Measurements from ENCODE around the gene GABARAP.

The GABARAP gene

DNA sequence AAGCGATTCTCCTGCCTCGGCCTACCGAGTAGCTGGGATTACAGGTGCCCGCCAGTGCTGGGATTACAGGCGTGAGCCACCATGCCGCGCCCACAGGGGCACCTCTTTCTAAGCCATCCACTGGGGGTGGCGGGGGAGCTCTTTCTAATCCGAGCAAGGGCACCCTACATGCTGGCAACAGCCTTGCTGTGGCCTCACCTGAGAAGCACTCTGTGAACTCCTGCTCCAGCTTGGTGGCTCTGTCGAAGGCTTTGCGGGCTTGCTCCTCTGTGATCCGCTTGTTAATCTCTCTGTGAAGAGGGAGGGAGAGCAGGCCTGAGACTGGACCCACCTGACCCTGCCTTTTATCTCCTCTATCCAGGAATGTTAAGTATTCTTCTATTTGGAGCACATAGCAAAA is 51.2 kb downstream of the GABARAP start:
- no peaks in the 10 kb centered on the region for H3K27me3 ChIP-seq (replicated peaks; ENCODE audit: control insufficient read depth, insufficient read depth, low read length, poor library complexity, severe bottlenecking)
- DNase-seq = no peak
- no peaks in the 10 kb centered on the region for H3K36me3 ChIP-seq (ENCODE audit: control insufficient read depth, insufficient read depth, low read length)

DNA sequence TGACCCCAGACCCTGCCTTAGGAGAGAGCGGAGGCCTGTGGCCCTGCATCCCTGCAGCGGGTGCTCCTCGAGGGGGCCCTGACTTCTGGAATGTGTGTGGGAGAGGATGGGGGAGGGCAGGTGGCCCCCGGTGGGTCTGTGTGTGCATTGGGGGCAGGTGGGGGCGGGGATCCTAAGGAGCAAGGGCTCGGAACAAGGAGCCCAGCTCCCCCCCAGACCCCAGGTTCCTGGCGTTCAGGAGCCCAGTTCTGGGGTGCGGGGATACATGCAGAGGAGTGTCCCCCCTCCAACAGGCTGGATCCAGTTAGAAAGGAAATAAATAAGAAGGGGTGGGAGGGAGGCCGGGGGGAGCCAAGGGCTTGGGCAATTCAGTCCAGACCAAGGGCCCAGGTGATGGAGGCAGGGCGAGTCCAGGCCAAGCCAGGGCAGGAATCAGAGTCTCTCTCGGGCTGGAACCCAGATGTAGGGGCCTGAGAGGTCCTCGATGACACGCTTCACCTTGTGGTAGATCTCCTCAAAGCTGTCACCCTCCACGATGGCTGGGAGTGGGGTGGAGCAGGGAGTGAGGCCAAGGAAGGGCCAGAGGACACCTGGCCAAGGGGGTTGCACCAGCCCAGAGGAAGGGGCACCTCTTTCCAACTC is 51.9 kb downstream of the GABARAP start:
- H3K36me3 ChIP-seq (ENCODE audit: control insufficient read depth, insufficient read depth, low read length) = no peaks in the 10 kb centered on the region
- H3K4me1 ChIP-seq (ENCODE audit: control insufficient read depth, insufficient read depth, low read length, poor library complexity, severe bottlenecking) = no peaks in the 10 kb centered on the region
- H3K27ac ChIP-seq (ENCODE audit: insufficient read depth, low read length, poor library complexity, severe bottlenecking) = no peak overlapping the region
- H3K27me3 ChIP-seq (replicated peaks; ENCODE audit: control insufficient read depth, insufficient read depth, low read length, poor library complexity, severe bottlenecking) = no peaks in the 10 kb centered on the region
- no peaks in the 10 kb centered on the region for H3K9me3 ChIP-seq (ENCODE audit: control insufficient read depth, low read length)
- no peak for DNase-seq
- H3K4me3 ChIP-seq (ENCODE audit: insufficient read depth, low read depth, low read length, poor library complexity, severe bottlenecking) = no peak overlapping the region

More for the DNA sequence above, 51.2 kb downstream of the GABARAP start:
- no peaks in the 10 kb centered on the region for H3K9me3 ChIP-seq (ENCODE audit: control insufficient read depth, low read length)
- H3K27ac ChIP-seq (ENCODE audit: insufficient read depth, low read length, poor library complexity, severe bottlenecking) = no peak overlapping the region
- H3K4me1 ChIP-seq (ENCODE audit: control insufficient read depth, insufficient read depth, low read length, poor library complexity, severe bottlenecking) = no peaks in the 10 kb centered on the region
- no peak overlapping the region for H3K4me3 ChIP-seq (ENCODE audit: insufficient read depth, low read depth, low read length, poor library complexity, severe bottlenecking)

Measured in effector memory CD4-positive, alpha-beta T cell (primary cell).